CD14-positive monocyte (primary cell): Measurements from ENCODE around the gene FBXL22. TPM values are rescaled to one million over a fixed set of nuclear protein-coding genes. Genes with fewer than 3 reads are reported as not detected.
A peak's percentile ranks its signal among the peaks of the same experiment; 100 is the strongest.

Experiments used
- DNase-seq, 3 donors: peaks; one replicate each; pipeline ENCODE4 v3.0.0-alpha.2; 2011 to 2022
- H2AFZ ChIP-seq: 2 replicates; pipeline ENCODE4 v1.6.0; 2012; ENCODE audit warnings: mild to moderate bottlenecking, low read depth, low read length, inconsistent platforms; ENCODE audit not compliant: insufficient read depth, poor library complexity, severe bottlenecking
- H3K27ac ChIP-seq, 2 donors: 1 replicate in 1 of 2; 2 replicates in 1 of 2; pipeline ENCODE4 v1.5.1; 2012 to 2013; ENCODE audit warnings: low read length in 2 of 2, control low read depth in 1 of 2, inconsistent platforms in 1 of 2, low read depth in 1 of 2, mild to moderate bottlenecking in 1 of 2
- H3K27me3 ChIP-seq, 2 donors: one replicate each; pipeline versions ENCODE4 v1.6.0 to v1.6.1; 2011 to 2013; ENCODE audit warnings: low read length in 2 of 2; ENCODE audit not compliant: control insufficient read depth in 2 of 2, insufficient read depth in 2 of 2
- H3K36me3 ChIP-seq, 2 donors: replicated peaks in 1 of 2; 1 replicate in 1 of 2; 2 replicates in 1 of 2; pipeline versions ENCODE4 v1.5.1 to v1.6.1; 2012 to 2013; ENCODE audit warnings: low read length in 2 of 2, control low read depth in 1 of 2, inconsistent platforms in 1 of 2, mild to moderate bottlenecking in 1 of 2; ENCODE audit not compliant: insufficient read depth in 2 of 2, control insufficient read depth in 1 of 2
- H3K4me1 ChIP-seq, 2 donors: 1 replicate in 1 of 2; 2 replicates in 1 of 2; pipeline versions ENCODE4 v1.5.1 to v1.6.1; 2012 to 2013; ENCODE audit warnings: low read length in 2 of 2, control low read depth in 1 of 2, inconsistent platforms in 1 of 2, mild to moderate bottlenecking in 1 of 2, moderate library complexity in 1 of 2; ENCODE audit not compliant: insufficient read depth in 2 of 2, control insufficient read depth in 1 of 2
- H3K4me2 ChIP-seq: replicated peaks from 2 replicates; pipeline ENCODE3; 2012; ENCODE audit warnings: low read length, moderate library complexity, mild to moderate bottlenecking; ENCODE audit not compliant: poor library complexity, severe bottlenecking; ENCODE audit errors: extremely low read depth
- H3K4me3 ChIP-seq, 3 experiments: fragments of 200-600 bp in 1 of 3; sonication (generic) in 1 of 3; replicated peaks in 1 of 3; 1 replicate in 2 of 3; 2 replicates in 1 of 3; pipeline ENCODE4 v1.5.1; 2011 to 2013; ENCODE audit warnings: low read length in 3 of 3, mild to moderate bottlenecking in 3 of 3, control low read depth in 2 of 3, low read depth in 2 of 3, inconsistent platforms in 1 of 3, moderate library complexity in 1 of 3
- H3K79me2 ChIP-seq: 2 replicates; pipeline ENCODE4 v1.6.0; 2012; ENCODE audit warnings: mild to moderate bottlenecking, control low read depth, inconsistent platforms, low read length, moderate library complexity; ENCODE audit not compliant: insufficient read depth
- H3K9ac ChIP-seq: 2 replicates; pipeline ENCODE4 v1.6.0; 2017; ENCODE audit warnings: low read length, mild to moderate bottlenecking; ENCODE audit not compliant: insufficient read depth, poor library complexity, severe bottlenecking
- H3K9me3 ChIP-seq, 2 donors: replicated peaks in 1 of 2; 1 replicate in 1 of 2; 2 replicates in 1 of 2; pipeline versions ENCODE4 v1.5.1 to v1.6.1; 2012 to 2013; ENCODE audit warnings: low read length in 2 of 2, control low read depth in 1 of 2; ENCODE audit not compliant: control insufficient read depth in 1 of 2, insufficient read depth in 1 of 2
- H4K20me1 ChIP-seq: 2 replicates; pipeline ENCODE4 v1.6.0; 2012; ENCODE audit warnings: mild to moderate bottlenecking, low read length, control low read depth, moderate library complexity; ENCODE audit not compliant: insufficient read depth
- H3K27ac Mint-ChIP-seq, 7 donors: one replicate each; pipeline ENCODE4 v1.8.0; 2020; ENCODE audit warnings: mild to moderate bottlenecking in 7 of 7, mixed read lengths in 7 of 7, moderate library complexity in 6 of 7, inconsistent platforms in 2 of 7
- H3K27me3 Mint-ChIP-seq, 3 donors: one replicate each; pipeline ENCODE4 v1.8.0; 2021 to 2022; ENCODE audit warnings: low read depth in 3 of 3, mild to moderate bottlenecking in 3 of 3, mixed read lengths in 3 of 3, moderate library complexity in 3 of 3, inconsistent platforms in 1 of 3
- H3K36me3 Mint-ChIP-seq, 2 donors: one replicate each; pipeline ENCODE4 v1.8.0; 2020; ENCODE audit warnings: mixed read lengths in 2 of 2, inconsistent platforms in 1 of 2, mild to moderate bottlenecking in 1 of 2
- H3K4me1 Mint-ChIP-seq: one replicate; pipeline ENCODE4 v1.8.0; 2020; ENCODE audit warnings: mild to moderate bottlenecking, mixed read lengths
- H3K4me3 Mint-ChIP-seq, 2 donors: one replicate each; pipeline ENCODE4 v1.8.0; 2020; ENCODE audit warnings: mild to moderate bottlenecking in 2 of 2, mixed read lengths in 2 of 2, moderate library complexity in 1 of 2
- H3K9me3 Mint-ChIP-seq, 7 donors: one replicate each; pipeline ENCODE4 v1.8.0; 2020 to 2022; ENCODE audit warnings: mixed read lengths in 7 of 7, mild to moderate bottlenecking in 6 of 7, moderate library complexity in 6 of 7, inconsistent platforms in 2 of 7
- CTCF ChIP-seq: fragments of 200-600 bp; IDR thresholded peaks from one replicate; pipeline ENCODE4 v1.8.0; 2022; ENCODE audit warnings: antibody characterized with exemption, mild to moderate bottlenecking
- WGBS: methylation state at CpG from one replicate; pipeline ENCODE4 v1.1.5; 2013; ENCODE audit warnings: missing lambda C conversion rate; ENCODE audit not compliant: insufficient coverage; 5-methylcytosine and 5-hydroxymethylcytosine counted together
- intact Hi-C, 2 donors: fragments of 100-400 bp; cut with micrococcal nuclease; formaldehyde crosslinking; loops; one replicate each; pipeline versions ENCODE4 v1.15.0 to v1.15.1; 2023
- polyA plus RNA-seq, 3 donors: library from polyadenylated mRNA; depleted of rRNA in 1 of 3; unstranded in 2 of 3; stranded (reverse) in 1 of 3; fragments of 300-500 nt in 2 of 3; fragments of >200 nt in 1 of 3; fragmentation: Illumina TruSeq in 2 of 3; gene quantifications; 1 replicate in 2 of 3; 2 replicates in 1 of 3; pipeline ENCODE4 v1.2.3, GENCODE V29; 2012 to 2021

Gene FBXL22
- polyA plus RNA-seq, 3 donors: 0.04 TPM; not detected in 2

- Mint-ChIP-seq H3K27me3 (peaks cover 2 to 8% (median 7%) of the 10 kb centered on the region in 3 donors), H3K27ac (peak overlapping the region in 2 of 7 donors; percentile 23 to 61), H3K9me3 (no peaks in the 10 kb centered on the region), H3K36me3 (peaks cover 16 to 28% of the 10 kb centered on the region in 2 donors), H3K4me3 (no peak overlapping the region), H3K4me1 (peaks cover 44% of the 10 kb centered on the region)
- intact Hi-C loops: loop anchor here in 1 of 2 donors (5.0 kb wide), 1 partner anchor 779 kb away; the partner anchor contains the start of gene PCLAF
- no peak overlapping the region for H3K4me2 ChIP-seq
- no peaks in the 10 kb centered on the region for H3K9me3 ChIP-seq
- H3K4me3 ChIP-seq: no peak overlapping the region
- no peaks in the 10 kb centered on the region for H3K79me2 ChIP-seq
- TF ChIP-seq CTCF: no peak
- H3K27ac ChIP-seq: no peak overlapping the region
- peaks cover 36 to 51% of the 10 kb centered on the region in 2 donors for H3K4me1 ChIP-seq
- no peak overlapping the region for H2AFZ ChIP-seq
- peaks cover 14% of the 10 kb centered on the region in 2 donors for H3K36me3 ChIP-seq
- no peak for DNase-seq
- peaks cover 20% of the 10 kb centered on the region for H4K20me1 ChIP-seq
- no peak overlapping the region for H3K9ac ChIP-seq
- no peaks in the 10 kb centered on the region for H3K27me3 ChIP-seq
- 82% methylated on average over 2 of the region's 4 CpGs for WGBS
Measured at GRCh38 chr15:63603516-63603915, 6.3 kb downstream of the FBXL22 start.

GRCh38 chr15:63604281-63604680, 7.1 kb downstream of the FBXL22 start:
- peaks cover 32 to 47% of the 10 kb centered on the region in 2 donors for H3K4me1 ChIP-seq
- no peak overlapping the region for H2AFZ ChIP-seq
- H3K79me2 ChIP-seq: no peaks in the 10 kb centered on the region
- H4K20me1 ChIP-seq: peaks cover 24% of the 10 kb centered on the region
- no peak overlapping the region for H3K4me3 ChIP-seq
- no peak overlapping the region for H3K4me2 ChIP-seq
- WGBS: no CpG with 5 or more reads among the region's 2 CpGs
- H3K27me3 Mint-ChIP-seq: peaks cover 2 to 8% (median 7%) of the 10 kb centered on the region in 3 donors
- no peak for DNase-seq
- no peaks in the 10 kb centered on the region for H3K9me3 Mint-ChIP-seq
- no peak overlapping the region for H3K27ac Mint-ChIP-seq
- peaks cover 21% of the 10 kb centered on the region in 2 donors for H3K36me3 ChIP-seq
- H3K36me3 Mint-ChIP-seq: peaks cover 24 to 36% of the 10 kb centered on the region in 2 donors
- H3K27ac ChIP-seq: no peak overlapping the region
- no peaks in the 10 kb centered on the region for H3K9me3 ChIP-seq
- no peak overlapping the region for H3K4me3 Mint-ChIP-seq
- H3K4me1 Mint-ChIP-seq: peaks cover 40% of the 10 kb centered on the region
- no peak for TF ChIP-seq CTCF
- no peak overlapping the region for H3K9ac ChIP-seq
- H3K27me3 ChIP-seq: no peaks in the 10 kb centered on the region
- intact Hi-C loops: loop anchor here in 1 of 2 donors (5.0 kb wide), 1 partner anchor 778 kb away; the partner anchor contains the start of gene PCLAF
